CD4-positive, alpha-beta T cell (primary cell): Measurements from ENCODE around the gene CAND2. TPM values are rescaled to one million over a fixed set of nuclear protein-coding genes. Genes with fewer than 3 reads are reported as not detected.

ENCODE experiments used
- ATAC-seq: fragments of 200-7000 bp; cut with Tn5 transposase; one replicate; pipeline ENCODE4 v1.10.0; 2022; ENCODE audit warnings: mild to moderate bottlenecking; ENCODE audit not compliant: poor library complexity
- CTCF ChIA-PET: fragments of 350-600 bp; sonication (Branson Sonifier 250); formaldehyde crosslinking; loops from one replicate; lab custom pipeline; 2021; ENCODE audit warnings: antibody characterized with exemption, inconsistent platforms; lab: Charles Lee
- POLR2A ChIA-PET: fragments of 350-600 bp; sonication (Branson Sonifier 250); formaldehyde crosslinking; loops from one replicate; lab custom pipeline; 2021; ENCODE audit warnings: antibody characterized with exemption, inconsistent platforms; lab: Charles Lee
- DNase-seq, 14 experiments: peaks; one replicate each; pipeline ENCODE4 v3.0.0-alpha.2; 2013 to 2020; ENCODE audit warnings: mixed read lengths in 2 of 14
- H3K27ac ChIP-seq, 2 donors: one replicate each; pipeline versions ENCODE4 v1.5.1 to v1.7.0; 2013; ENCODE audit warnings: low read length in 2 of 2, low read depth in 1 of 2, mild to moderate bottlenecking in 1 of 2
- H3K27me3 ChIP-seq, 2 experiments: 1 replicate in 1 of 2; 2 replicates in 1 of 2; pipeline versions ENCODE4 v1.6.1 to v1.7.0; 2013; ENCODE audit warnings: low read length in 2 of 2, control low read depth in 1 of 2, mild to moderate bottlenecking in 1 of 2, moderate library complexity in 1 of 2; ENCODE audit not compliant: insufficient read depth in 2 of 2, control insufficient read depth in 1 of 2
- H3K36me3 ChIP-seq: one replicate; pipeline ENCODE4 v1.6.1; 2013; ENCODE audit warnings: low read length, control low read depth; ENCODE audit not compliant: insufficient read depth
- H3K4me1 ChIP-seq: one replicate; pipeline ENCODE4 v1.6.1; 2013; ENCODE audit warnings: low read length, control low read depth; ENCODE audit not compliant: insufficient read depth
- H3K4me3 ChIP-seq: one replicate; pipeline ENCODE4 v1.5.1; 2013; ENCODE audit warnings: mild to moderate bottlenecking, low read length, moderate library complexity
- H3K9me3 ChIP-seq, 2 experiments: 1 replicate in 1 of 2; 2 replicates in 1 of 2; pipeline versions ENCODE4 v1.6.1 to v1.7.0; 2013; ENCODE audit warnings: low read length in 2 of 2, mild to moderate bottlenecking in 2 of 2, control low read depth in 1 of 2, moderate library complexity in 1 of 2; ENCODE audit not compliant: control insufficient read depth in 1 of 2, insufficient read depth in 1 of 2
- H3K27ac Mint-ChIP-seq: one replicate; pipeline ENCODE4 v1.8.0; 2020; ENCODE audit warnings: mixed read lengths
- H3K27me3 Mint-ChIP-seq: one replicate; pipeline ENCODE4 v1.8.0; 2021; ENCODE audit warnings: mixed read lengths
- H3K36me3 Mint-ChIP-seq: one replicate; pipeline ENCODE4 v1.8.0; 2021; ENCODE audit warnings: low read depth, mixed read lengths
- H3K4me1 Mint-ChIP-seq: one replicate; pipeline ENCODE4 v1.8.0; 2021; ENCODE audit warnings: low read depth, mixed read lengths
- H3K4me3 Mint-ChIP-seq: one replicate; pipeline ENCODE4 v1.8.0; 2020; ENCODE audit warnings: mild to moderate bottlenecking, mixed read lengths
- H3K9me3 Mint-ChIP-seq: one replicate; pipeline ENCODE4 v1.8.0; 2020; ENCODE audit warnings: mixed read lengths
- CTCF ChIP-seq: fragments of 200-600 bp; IDR thresholded peaks from one replicate; pipeline ENCODE4 v1.8.0; 2022; ENCODE audit warnings: antibody characterized with exemption, mild to moderate bottlenecking
- intact Hi-C, 2 experiments: fragments of 100-400 bp; cut with DNase I in 1 of 2; cut with micrococcal nuclease in 1 of 2; formaldehyde crosslinking; loops; one replicate each; pipeline versions ENCODE4 v1.15.1 to v1.9.0; 2023 to 2025; cut with DNase I, micrococcal nuclease
- total RNA-seq, 174 experiments: library from RNA in 2 of 174; stranded (reverse) in 2 of 174; gene quantifications; one replicate each; pipeline ENCODE4 v1.2.3 and lab custom pipeline; 2021 to 2026

The CAND2 gene
- total RNA-seq, 2 experiments from 2014 or later = 3.5 to 6.0 TPM

- no peak overlapping the region for H3K4me3 ChIP-seq
- peaks cover 11% of the 10 kb centered on the region for H3K4me1 Mint-ChIP-seq
- ChIA-PET POLR2A (interaction anchor here (1.4 to 2.7 kb wide), 3 partner anchors 9 to 22 kb away, joined by 4 to 34 read pairs (median 7); partner anchors contain the start of gene RPL32), CTCF (interaction anchor here (1.7 to 3.5 kb wide), 3 partner anchors 9 to 46 kb away, joined by 3 to 18 read pairs (median 4); partner anchors contain the start of gene RPL32)
- no peak for TF ChIP-seq CTCF
- ATAC-seq (no peak), DNase-seq (no peak)
- H3K27ac ChIP-seq = no peak overlapping the region
- H3K9me3 Mint-ChIP-seq = no peaks in the 10 kb centered on the region
- no peaks in the 10 kb centered on the region for H3K9me3 ChIP-seq
- peaks cover 74% of the 10 kb centered on the region for H3K36me3 Mint-ChIP-seq
- H3K27me3 Mint-ChIP-seq = no peaks in the 10 kb centered on the region
- H3K27ac Mint-ChIP-seq = no peak overlapping the region
- H3K27me3 ChIP-seq = no peaks in the 10 kb centered on the region
- H3K36me3 ChIP-seq = peaks cover 64% of the 10 kb centered on the region
- intact Hi-C loops = loop anchor here in 1 of 2 experiments (10.0 kb wide), 1 partner anchor 278 kb away; the partner anchor contains the start of gene MKRN2
- no peak overlapping the region for H3K4me3 Mint-ChIP-seq
- H3K4me1 ChIP-seq = no peaks in the 10 kb centered on the region
Observed at GRCh38 chr3:12832350-12833221, 36.1 kb downstream of the CAND2 start.

- no peaks in the 10 kb centered on the region for H3K9me3 Mint-ChIP-seq
- Histone ChIP-seq H3K9me3 (no peaks in the 10 kb centered on the region), H3K4me1 (peaks cover 8% of the 10 kb centered on the region), H3K36me3 (peaks cover 73% of the 10 kb centered on the region), H3K27me3 (no peaks in the 10 kb centered on the region), H3K4me3 (no peak overlapping the region), H3K27ac (no peak overlapping the region)
- H3K4me3 Mint-ChIP-seq = no peak overlapping the region
- ChIA-PET CTCF (interaction anchor here (1.7 to 3.5 kb wide), 3 partner anchors 8 to 47 kb away, joined by 3 to 18 read pairs (median 4); partner anchors contain the start of gene RPL32), POLR2A (interaction anchor here (1.0 to 2.7 kb wide), 4 partner anchors 8 to 23 kb away, joined by 3 to 34 read pairs (median 6); partner anchors contain the start of gene RPL32)
- H3K27ac Mint-ChIP-seq = peak overlapping the region; percentile 2
- no peaks in the 10 kb centered on the region for H3K27me3 Mint-ChIP-seq
- intact Hi-C loops = loop anchor here in 1 of 2 experiments (10.0 kb wide), 1 partner anchor 279 kb away; the partner anchor contains the start of gene MKRN2
- H3K4me1 Mint-ChIP-seq = peaks cover 18% of the 10 kb centered on the region
- no peak for TF ChIP-seq CTCF
- ATAC-seq = peak; percentile 5
- no peak for DNase-seq
- H3K36me3 Mint-ChIP-seq = peaks cover 83% of the 10 kb centered on the region
Observed at GRCh38 chr3:12833222-12834161, 37.0 kb downstream of the CAND2 start.
